Heart left ventricle (tissue), 16 donors: ENCODE measurements around the gene AJAP1. TPM values are rescaled to one million over a fixed set of nuclear protein-coding genes. Genes with fewer than 3 reads are reported as not detected.

Experiments used
- ATAC-seq, 4 donors: fragments of 200-7000 bp; cut with Tn5 transposase; one replicate each; pipeline ENCODE4 v1.9.1; 2020 to 2022; ENCODE audit warnings: moderate library complexity in 4 of 4, mild to moderate bottlenecking in 3 of 4, moderate number of reproducible peaks in 1 of 4
- DNase-seq, 5 donors: peaks; one replicate each; pipeline ENCODE4 v3.0.0-alpha.2; 2020
- H3K27ac ChIP-seq, 12 donors: fragments of 200-600 bp; sonication (generic) in 4 of 12; one replicate each; pipeline versions ENCODE4 v1.5.0 to v1.8.0; 2016 to 2022; ENCODE audit warnings: mild to moderate bottlenecking in 2 of 12
- H3K27me3 ChIP-seq, 9 donors: fragments of 200-600 bp; sonication (generic) in 2 of 9; one replicate each; pipeline versions ENCODE4 v1.5.1 to v1.8.0; 2016 to 2022; ENCODE audit warnings: mild to moderate bottlenecking in 3 of 9
- H3K36me3 ChIP-seq, 9 donors: fragments of 200-600 bp; sonication (generic) in 2 of 9; one replicate each; pipeline versions ENCODE4 v1.5.0 to v1.8.0; 2018 to 2022; ENCODE audit warnings: mild to moderate bottlenecking in 2 of 9
- H3K4me1 ChIP-seq, 12 donors: fragments of 200-600 bp; sonication (generic) in 4 of 12; one replicate each; pipeline versions ENCODE4 v1.5.0 to v1.8.0; 2016 to 2022; ENCODE audit warnings: mild to moderate bottlenecking in 3 of 12
- H3K4me3 ChIP-seq, 12 donors: fragments of 200-600 bp; sonication (generic) in 4 of 12; one replicate each; pipeline versions ENCODE4 v1.5.0 to v1.8.0; 2017 to 2022; ENCODE audit warnings: mild to moderate bottlenecking in 9 of 12, moderate library complexity in 4 of 12
- H3K9me3 ChIP-seq, 12 donors: fragments of 200-600 bp; sonication (generic) in 4 of 12; one replicate each; pipeline versions ENCODE4 v1.5.0 to v1.8.0; 2016 to 2022; ENCODE audit warnings: mild to moderate bottlenecking in 1 of 12
- CTCF ChIP-seq, 12 donors: fragments of 200-600 bp; sonication (generic) in 4 of 12; IDR thresholded peaks; one replicate each; pipeline versions ENCODE4 v1.5.0 to v1.8.0; 2018 to 2022; ENCODE audit warnings: antibody characterized with exemption in 12 of 12, mild to moderate bottlenecking in 5 of 12
- POLR2A ChIP-seq, 2 donors: fragments of 450-650 bp; IDR thresholded peaks; one replicate each; pipeline ENCODE4 v1.6.1; 2017; ENCODE audit warnings: antibody characterized with exemption in 2 of 2, mild to moderate bottlenecking in 2 of 2, moderate library complexity in 2 of 2
- WGBS, 4 donors: extraction: QIAGEN DNeasy Blood & Tissue Kit in 2 of 4; methylation state at CpG; one replicate each; pipeline versions ENCODE4 v1.1.5 to v1.1.7; 2013 to 2018; 5-methylcytosine and 5-hydroxymethylcytosine counted together
- intact Hi-C, 10 donors: fragments of 100-400 bp; cut with DNase I; formaldehyde crosslinking; loops; one replicate each; pipeline versions ENCODE4 v1.11.1 to v1.14.2; 2022
- long read RNA-seq, 3 donors: library from polyadenylated mRNA; unstranded; transcript quantifications; one replicate each; pipeline ENCODE4 v2.0.0, GENCODE V29; 2020 to 2021
- polyA plus RNA-seq, 2 donors: library from polyadenylated mRNA; stranded (reverse); fragments of 200-250 nt; gene quantifications; one replicate each; pipeline ENCODE4 v1.2.3, GENCODE V29; 2013
- total RNA-seq, 9 donors: library from RNA; depleted of rRNA in 2 of 9; stranded (reverse); fragments of >200 nt in 2 of 9; fragmentation: NEBNext Ultra II Directional in 3 of 9; extraction: Animal tissue kit (Norgen Biotek cat#: 25700) in 3 of 9; gene quantifications; one replicate each; pipeline versions ENCODE4 v1.1.0 to v1.2.4, GENCODE V29; 2016 to 2023
- donor health status: ischemic (EF 13 %, LVEDD 7.1; RV severe dilation, severe dysfunction).
- donor health status: healthy with polysubstance abuse.
- donor health status: DM: no; HTN: yes; CAD: no.
- donor health status: DM: no; HTN: no; CAD: no.
- donor health status: ischemic (EF 25% LVEDD 6.9; RV normal size, moderate dysfunction).
- donor health status: ischemic (EF 25% LVEDD 5.7; RV mildly dilated, moderate dysfunction).
- donor health status: healthy.
- donor health status: DM: yes; HTN: yes; CAD: no.
- donor health status: ischemic (EF 35%, LVEDD 5.7; RV mildly dilated, moderate dysfunction).
- donor health status: nonischemic (EF 11% LVEDD 7.7; RV severe dilation, severe dysfunction).
- donor health status: DM: yes; HTN: yes; CAD: no.
- donor health status: PGD.
- donor health status: ischemic (EF 29% LVEDD 5.4; RV normal size, mild dysfunction).
- donor health status: nonischemic (EF 23%, LVEDD 6.1; RV moderate dilation, normal function).

AJAP1 gene
- total RNA-seq = under 1 TPM in 8 of 9 donors, not detected in 1; 0.04 to 0.67 (median 0.08) TPM
- polyA plus RNA-seq = under 1 TPM in 1 of 2 donors, not detected in 1; 0.01 TPM
- long read RNA-seq, donor 1 = 0 reads
- long read RNA-seq, donor 2 = 0 reads
- long read RNA-seq, donor 3 = 0 reads

GRCh38 chr1:4653796-4654725 is at the start of gene AJAP1:
Gene AJAP1, plus strand, starts transcription at chr1:4654609. Its CDS starts 817 bp downstream, at chr1:4655426.
- H3K9me3 ChIP-seq = no peaks in the 10 kb centered on the region
- no peak for DNase-seq
- TF ChIP-seq POLR2A (IDR thresholded peaks at IDR 0.05) = no peak
- no peak for TF ChIP-seq CTCF (IDR thresholded peaks at IDR 0.05)
- H3K4me3 ChIP-seq = peak within 1 kb of the TSS in 10 of 12 donors; percentile 12 to 51 (median 32)
- intact Hi-C loops = loop anchor here in 5 of 10 donors (5.0 to 10.0 kb wide), 9 partner anchors 159 to 1321 kb away; no protein-coding TSS in a partner anchor
- no peaks in the 10 kb centered on the region for H3K36me3 ChIP-seq
- ATAC-seq = no peak
- WGBS, 4 donors = 1 to 5% (median 2%) methylated on average over 28 to 112 of the region's 112 CpGs
- peaks cover 24 to 94% (median 50%) of the 10 kb centered on the region in 9 donors for H3K27me3 ChIP-seq
- H3K27ac ChIP-seq = no peak within 1 kb of the TSS
- peaks cover 0 to 31% (median 5%) of the 10 kb centered on the region in 12 donors for H3K4me1 ChIP-seq

GRCh38 chr1:4605158-4605557 is 49.3 kb upstream of the AJAP1 start:
- H3K27ac ChIP-seq = no peak overlapping the region
- peak in 1 of 5 donors; percentile 11 for DNase-seq
- WGBS, 4 donors = 33 to 38% (median 34%) methylated on average over 6 of the region's 6 CpGs
- H3K27me3 ChIP-seq = peaks cover 0 to 45% (median 8%) of the 10 kb centered on the region in 9 donors
- H3K4me1 ChIP-seq = no peaks in the 10 kb centered on the region
- intact Hi-C loops = no loop called here
- peaks cover 0 to 15% (median 9%) of the 10 kb centered on the region in 12 donors for H3K9me3 ChIP-seq
- no peak for TF ChIP-seq CTCF (IDR thresholded peaks at IDR 0.05)
- no peak for TF ChIP-seq POLR2A (IDR thresholded peaks at IDR 0.05)
- no peak for ATAC-seq
- H3K36me3 ChIP-seq = no peaks in the 10 kb centered on the region
- H3K4me3 ChIP-seq = no peak overlapping the region

- peaks cover 0 to 13% (median 0%) of the 10 kb centered on the region in 9 donors for H3K27me3 ChIP-seq
- H3K27ac ChIP-seq = no peak overlapping the region
- no peaks in the 10 kb centered on the region for H3K4me1 ChIP-seq
- peaks cover 0 to 22% (median 11%) of the 10 kb centered on the region in 12 donors for H3K9me3 ChIP-seq
- TF ChIP-seq POLR2A (IDR thresholded peaks at IDR 0.05) (no peak), CTCF (IDR thresholded peaks at IDR 0.05) (no peak)
- H3K36me3 ChIP-seq = no peaks in the 10 kb centered on the region
- no peak for ATAC-seq
- DNase-seq = peak in 1 of 5 donors; percentile 49
- no peak overlapping the region for H3K4me3 ChIP-seq
- 75 to 84% (median 82%) methylated on average over 24 of the region's 24 CpGs for WGBS, 4 donors
- intact Hi-C loops = no loop called here
These were observed 42.7 kb upstream of the AJAP1 start for GRCh38 chr1:4611563-4612341.
